Measurements from ENCODE around the gene FBXL5.

Gene FBXL5

DNA sequence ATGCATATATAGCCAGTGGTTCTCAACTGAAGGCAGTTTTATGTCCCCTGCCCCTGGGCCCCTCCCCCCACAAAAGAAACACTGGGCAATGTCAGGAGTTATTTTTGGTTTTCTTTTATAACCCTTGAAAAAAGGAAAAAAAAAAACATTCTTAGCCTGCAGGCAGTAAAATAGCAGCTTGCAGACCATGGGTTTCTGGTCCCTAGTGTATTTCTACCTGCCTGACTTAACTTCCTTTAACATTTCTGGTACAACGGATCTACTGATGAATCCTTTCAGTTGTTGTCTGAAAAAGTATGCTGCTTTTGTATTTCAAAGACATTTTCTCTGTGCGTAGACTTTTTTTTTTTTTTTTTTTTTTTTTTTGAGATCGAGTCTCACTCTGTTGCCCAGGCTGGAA is 15.4 kb upstream of the FBXL5 start:
- no peak for DNase-seq (ENCODE audit: low read depth)
- no peak overlapping the region for H3K4me3 ChIP-seq (ENCODE audit: low read depth, low read length)
- TF ChIP-seq POLR2A (IDR thresholded peaks at IDR 0.05; ENCODE audit: extremely low read depth, insufficient read length), result no peak
- TF ChIP-seq, protein P1, sequence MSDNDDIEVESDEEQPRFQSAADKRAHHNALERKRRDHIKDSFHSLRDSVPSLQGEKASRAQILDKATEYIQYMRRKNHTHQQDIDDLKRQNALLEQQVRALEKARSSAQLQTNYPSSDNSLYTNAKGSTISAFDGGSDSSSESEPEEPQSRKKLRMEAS (IDR thresholded peaks at IDR 0.05; ENCODE audit: low read depth, low read length), result no peak
- TF ChIP-seq, protein P2, sequence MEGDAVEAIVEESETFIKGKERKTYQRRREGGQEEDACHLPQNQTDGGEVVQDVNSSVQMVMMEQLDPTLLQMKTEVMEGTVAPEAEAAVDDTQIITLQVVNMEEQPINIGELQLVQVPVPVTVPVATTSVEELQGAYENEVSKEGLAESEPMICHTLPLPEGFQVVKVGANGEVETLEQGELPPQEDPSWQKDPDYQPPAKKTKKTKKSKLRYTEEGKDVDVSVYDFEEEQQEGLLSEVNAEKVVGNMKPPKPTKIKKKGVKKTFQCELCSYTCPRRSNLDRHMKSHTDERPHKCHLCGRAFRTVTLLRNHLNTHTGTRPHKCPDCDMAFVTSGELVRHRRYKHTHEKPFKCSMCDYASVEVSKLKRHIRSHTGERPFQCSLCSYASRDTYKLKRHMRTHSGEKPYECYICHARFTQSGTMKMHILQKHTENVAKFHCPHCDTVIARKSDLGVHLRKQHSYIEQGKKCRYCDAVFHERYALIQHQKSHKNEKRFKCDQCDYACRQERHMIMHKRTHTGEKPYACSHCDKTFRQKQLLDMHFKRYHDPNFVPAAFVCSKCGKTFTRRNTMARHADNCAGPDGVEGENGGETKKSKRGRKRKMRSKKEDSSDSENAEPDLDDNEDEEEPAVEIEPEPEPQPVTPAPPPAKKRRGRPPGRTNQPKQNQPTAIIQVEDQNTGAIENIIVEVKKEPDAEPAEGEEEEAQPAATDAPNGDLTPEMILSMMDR (IDR thresholded peaks at IDR 0.05; ENCODE audit: low read depth, low read length), result no peak
- no peak for TF ChIP-seq MYC (IDR thresholded peaks at IDR 0.05; ENCODE audit: low read depth, low read length)

DNA sequence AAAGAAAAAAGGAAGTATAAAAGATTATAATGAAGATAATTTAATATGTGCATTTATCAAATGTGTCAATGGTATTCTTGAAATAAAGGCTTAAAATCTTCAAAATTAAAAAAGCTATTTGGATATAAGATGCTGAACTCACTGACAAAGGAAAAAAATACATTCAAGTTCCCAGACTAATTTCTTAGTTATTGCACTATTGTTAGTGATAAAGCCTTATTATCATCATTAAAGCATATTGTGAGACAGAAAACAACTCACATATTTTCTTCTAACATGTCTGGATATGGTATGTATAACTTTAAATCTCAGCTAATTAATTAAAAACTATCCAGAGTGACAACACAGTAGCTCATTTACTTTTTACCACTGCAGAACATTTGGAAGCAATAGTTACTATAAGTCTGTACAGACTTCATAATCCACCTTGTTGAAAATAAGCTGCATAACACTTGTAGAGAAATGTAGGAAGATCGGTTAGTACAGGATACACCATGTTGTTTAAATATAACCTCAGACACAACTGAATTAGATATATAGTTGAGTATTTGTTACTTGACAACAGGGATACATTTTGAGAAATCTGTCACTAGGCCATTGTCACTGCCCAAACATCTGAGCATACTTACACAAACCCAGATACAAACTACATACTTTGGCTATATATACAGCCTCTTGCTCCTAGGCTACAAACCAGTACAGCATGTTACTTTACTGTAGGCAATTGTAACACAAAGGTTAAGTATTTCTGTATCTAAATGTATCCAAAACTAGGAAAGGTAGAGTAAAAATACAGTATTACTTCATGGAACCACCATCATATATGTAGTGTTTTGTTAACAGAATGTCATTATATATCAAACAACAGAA is 13.6 kb upstream of the FBXL5 start:
- no peak for DNase-seq (ENCODE audit: low read depth)
- TF ChIP-seq, protein P1 (IDR thresholded peaks at IDR 0.05; ENCODE audit: low read depth, low read length), result no peak
- TF ChIP-seq POLR2A (IDR thresholded peaks at IDR 0.05; ENCODE audit: extremely low read depth, insufficient read length), result no peak
- no peak for TF ChIP-seq MYC (IDR thresholded peaks at IDR 0.05; ENCODE audit: low read depth, low read length)
- TF ChIP-seq, protein P2 (IDR thresholded peaks at IDR 0.05; ENCODE audit: low read depth, low read length), result no peak
- no peak overlapping the region for H3K4me3 ChIP-seq (ENCODE audit: low read depth, low read length)

DNA sequence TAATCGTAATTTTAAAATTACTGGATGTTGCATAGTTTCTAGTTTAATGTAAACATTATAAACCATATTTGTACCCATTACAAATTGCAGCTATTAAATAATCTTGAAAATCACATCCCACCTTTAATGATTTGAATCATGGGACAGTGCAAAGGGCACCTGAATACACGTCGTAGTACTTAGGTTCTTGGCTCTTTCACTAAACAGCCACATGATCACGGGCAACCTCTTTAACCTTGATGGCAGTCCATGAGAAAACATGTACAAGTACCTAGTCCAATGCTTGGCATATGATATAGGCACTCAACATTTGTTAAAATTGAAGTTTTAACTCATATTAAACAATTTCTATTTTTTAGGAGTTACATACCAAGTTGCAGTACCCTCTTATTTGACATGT is 11.8 kb upstream of the FBXL5 start:
- no peak overlapping the region for H3K4me3 ChIP-seq (ENCODE audit: low read depth, low read length)
- no peak for TF ChIP-seq POLR2A (IDR thresholded peaks at IDR 0.05; ENCODE audit: extremely low read depth, insufficient read length)
- no peak for TF ChIP-seq MYC (IDR thresholded peaks at IDR 0.05; ENCODE audit: low read depth, low read length)
- TF ChIP-seq, protein P2 (IDR thresholded peaks at IDR 0.05; ENCODE audit: low read depth, low read length), result no peak
- TF ChIP-seq, protein P1 (IDR thresholded peaks at IDR 0.05; ENCODE audit: low read depth, low read length), result no peak
- DNase-seq (ENCODE audit: low read depth), result no peak

DNA sequence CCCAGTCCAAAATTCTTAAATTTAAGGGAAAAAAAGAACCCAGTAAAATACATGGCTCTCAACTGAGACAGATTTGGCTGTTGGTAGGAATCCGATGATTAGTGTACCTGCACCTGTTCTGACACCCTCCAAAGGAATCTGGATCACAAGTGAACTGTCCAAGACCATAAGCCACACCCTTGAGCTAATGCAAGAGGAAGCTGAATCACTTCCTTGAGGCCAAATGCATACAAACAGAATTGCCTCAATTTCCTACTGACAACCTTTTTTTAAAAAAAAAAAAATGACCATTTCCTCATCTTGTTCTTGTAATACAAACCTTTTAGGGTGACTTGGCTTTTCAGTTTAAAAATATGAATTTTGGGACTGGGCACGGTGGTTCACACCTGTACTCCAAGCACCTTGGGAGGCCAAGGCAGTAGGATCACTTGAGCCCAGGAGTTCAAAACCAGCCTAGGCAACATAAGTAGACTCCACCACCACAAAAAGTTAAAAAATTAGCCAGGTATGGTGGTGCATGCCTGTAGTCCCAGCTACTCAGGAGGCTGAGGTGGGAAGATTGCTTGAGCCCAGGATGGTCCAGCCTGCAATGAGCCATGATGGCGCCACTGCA is 10.7 kb upstream of the FBXL5 start:
- DNase-seq (ENCODE audit: low read depth), result peak; percentile 86
- TF ChIP-seq, protein P2 (IDR thresholded peaks at IDR 0.05; ENCODE audit: low read depth, low read length), result no peak
- no peak for TF ChIP-seq POLR2A (IDR thresholded peaks at IDR 0.05; ENCODE audit: extremely low read depth, insufficient read length)
- TF ChIP-seq, protein P1 (IDR thresholded peaks at IDR 0.05; ENCODE audit: low read depth, low read length), result peak; percentile 38; the same call in 1 of the 2 replicates
- TF ChIP-seq MYC (IDR thresholded peaks at IDR 0.05; ENCODE audit: low read depth, low read length), result 0 out of 2 replicates have a peak, but pooled peaks have one; percentile 48
- H3K4me3 ChIP-seq (ENCODE audit: low read depth, low read length), result no peak overlapping the region

DNA sequence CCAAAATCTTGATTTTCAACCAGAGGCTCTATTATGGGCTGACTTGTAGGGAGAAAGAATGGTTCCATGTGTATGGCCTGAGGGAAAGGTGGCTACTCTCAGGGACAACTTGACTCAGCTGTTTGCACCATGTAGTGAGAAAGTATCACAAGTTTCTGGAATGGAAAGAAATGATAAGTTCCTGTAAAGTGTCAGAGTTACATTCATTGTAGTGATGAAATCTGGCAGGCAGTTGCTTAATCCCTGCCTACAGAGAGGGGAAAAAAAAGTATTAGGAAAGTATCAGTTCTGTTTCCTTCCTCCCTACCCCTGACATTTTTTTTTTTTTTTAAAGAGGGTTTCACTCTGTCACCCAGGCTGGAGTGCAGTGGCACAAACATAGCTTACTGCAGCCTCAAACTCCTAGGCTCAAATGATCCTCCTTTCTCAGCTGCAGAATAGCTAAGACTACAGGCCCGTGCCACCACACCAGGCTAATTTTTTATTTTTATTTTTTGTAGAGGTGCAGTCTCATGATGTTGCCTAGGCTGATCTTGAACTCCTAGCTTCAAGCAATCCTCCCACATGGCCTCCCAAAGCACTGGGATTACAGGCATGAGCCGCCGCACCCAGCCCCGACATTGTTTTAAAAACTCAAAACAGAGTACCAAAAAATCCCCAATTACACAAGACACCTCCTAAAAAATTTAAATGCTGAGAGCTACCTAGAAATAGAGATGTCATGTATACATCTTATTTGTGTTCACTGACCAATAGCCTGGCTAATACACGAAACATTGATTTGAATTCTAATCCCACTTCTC is 4.8 kb upstream of the FBXL5 start:
- TF ChIP-seq, protein P2 (IDR thresholded peaks at IDR 0.05; ENCODE audit: low read depth, low read length), result no peak
- peak; percentile 69 for TF ChIP-seq MYC (IDR thresholded peaks at IDR 0.05; ENCODE audit: low read depth, low read length)
- DNase-seq (ENCODE audit: low read depth), result peak; percentile 95
- no peak overlapping the region for H3K4me3 ChIP-seq (ENCODE audit: low read depth, low read length)
